K562 (cell line): ENCODE data around the gene GNAT1. TPM values are rescaled to one million over a fixed set of nuclear protein-coding genes. Genes with fewer than 3 reads are reported as not detected.
A peak's percentile ranks its signal among the peaks of the same experiment; 100 is the strongest.

Experiments used
- ATAC-seq: fragments of 200-7000 bp; cut with Tn5 transposase; 3 replicates; pipeline ENCODE4 v1.9.1; 2020; ENCODE audit warnings: moderate library complexity
- BruUV-seq: library from RNA; stranded (reverse); fragments of 400-500 nt; replicated peaks from 2 replicates; lab custom pipeline; 2021; lab: Mats Ljungman, UMichigan
- CTCF ChIA-PET: fragments of 300-600 bp; formaldehyde crosslinking; extraction: SDS; loops from one replicate; lab custom pipeline; 2021; ENCODE audit warnings: low intra/inter-chr PET ratio; lab: Yijun Ruan, JAX
- POLR2A ChIA-PET: fragments of 300-600, 350-650 bp; sonication (Branson Sonifier 250); formaldehyde crosslinking; extraction: SDS; loops from one replicate; lab custom pipeline; 2021; ENCODE audit warnings: antibody characterized with exemption, inconsistent platforms; lab: Yijun Ruan, JAX
- DNase-seq, 4 experiments: peaks; one replicate each; pipeline versions ENCODE4 v3.0.0 to v3.0.0-alpha.2; 2011 to 2018; ENCODE audit warnings: low spot score in 3 of 4, mixed read lengths in 3 of 4; ENCODE audit errors: extremely low read depth in 1 of 4
- FAIRE-seq: peaks from 2 replicates; lab custom pipeline; 2011; peaks lifted over from hg19 to GRCh38; lab: Jason Lieb, UNC
- H2AFZ ChIP-seq: 2 replicates; pipeline ENCODE4 v1.6.0; 2011; ENCODE audit warnings: low read depth, low read length, control low read depth, inconsistent platforms
- H3K27ac ChIP-seq: fragments of 200-600 bp; 3 replicates; pipeline ENCODE4 v1.8.0; 2011; ENCODE audit warnings: low read depth, mild to moderate bottlenecking, control low read depth, inconsistent platforms, low read length, moderate library complexity, mixed read lengths; ENCODE audit errors: extremely low read depth
- H3K27me3 ChIP-seq, 2 experiments: fragments of 300-600 bp in 1 of 2; 2 replicates in 1 of 2; 3 replicates in 1 of 2; pipeline versions ENCODE4 v1.6.0 to v1.8.0; 2011; ENCODE audit warnings: inconsistent platforms in 2 of 2, low read length in 2 of 2, mild to moderate bottlenecking in 1 of 2, mixed read lengths in 1 of 2, moderate library complexity in 1 of 2; ENCODE audit not compliant: control insufficient read depth in 2 of 2, insufficient read depth in 2 of 2
- H3K36me3 ChIP-seq: fragments of 300-600 bp; 3 replicates; pipeline ENCODE4 v1.8.0; 2011; ENCODE audit warnings: mild to moderate bottlenecking, low read length, inconsistent platforms; ENCODE audit not compliant: control insufficient read depth, insufficient read depth
- H3K4me1 ChIP-seq, 2 experiments: fragments of 200-600 bp in 1 of 2; replicated peaks in 1 of 2; 2 replicates in 1 of 2; 3 replicates in 1 of 2; pipeline versions ENCODE4 v1.5.1 to v1.8.0; 2011; ENCODE audit warnings: inconsistent platforms in 2 of 2, low read length in 2 of 2, mild to moderate bottlenecking in 1 of 2, mixed read lengths in 1 of 2, moderate library complexity in 1 of 2; ENCODE audit not compliant: control insufficient read depth in 2 of 2, insufficient read depth in 2 of 2
- H3K4me2 ChIP-seq: 2 replicates; pipeline ENCODE4 v1.6.1; 2011; ENCODE audit warnings: low read length, control low read depth, inconsistent platforms, mixed read lengths; ENCODE audit not compliant: insufficient read depth
- H3K4me3 ChIP-seq: fragments of 200-600 bp; sonication (generic), shearing (Covaris generic); 2 replicates; pipeline ENCODE4 v1.5.1; 2016; ENCODE audit warnings: control low read depth, inconsistent platforms
- H3K79me2 ChIP-seq: fragments of 200-600 bp; 3 replicates; pipeline ENCODE4 v1.8.0; 2011; ENCODE audit warnings: low read length, inconsistent platforms; ENCODE audit not compliant: control insufficient read depth, insufficient read depth
- H3K9ac ChIP-seq, 2 experiments: 2 replicates each; pipeline versions ENCODE4 v1.6.0 to v1.6.1; 2011; ENCODE audit warnings: low read depth in 2 of 2, low read length in 2 of 2, control low read depth in 1 of 2, inconsistent platforms in 1 of 2, mild to moderate bottlenecking in 1 of 2, mixed read lengths in 1 of 2; ENCODE audit not compliant: insufficient read depth in 1 of 2
- H3K9me1 ChIP-seq: one replicate; pipeline ENCODE4 v1.6.0; 2011; ENCODE audit warnings: inconsistent platforms, mild to moderate bottlenecking, low read length, moderate library complexity; ENCODE audit not compliant: control insufficient read depth, insufficient read depth
- H3K9me3 ChIP-seq: replicated peaks from 2 replicates; pipeline ENCODE4 v1.5.1; 2011; ENCODE audit warnings: low read depth, low read length, inconsistent platforms; ENCODE audit not compliant: control insufficient read depth, insufficient read depth
- H4K20me1 ChIP-seq: replicated peaks from 2 replicates; pipeline ENCODE4 v1.6.1; 2011; ENCODE audit warnings: low read length, inconsistent platforms, mixed read lengths; ENCODE audit not compliant: control insufficient read depth, insufficient read depth
- KDM1A ChIP-seq, 2 experiments: fragments of 450-650 bp; IDR thresholded peaks; 2 replicates each; pipeline ENCODE4 v1.6.1; 2016; ENCODE audit warnings: mild to moderate bottlenecking in 2 of 2
- RBM25 ChIP-seq: fragments of 200-400 bp; formaldehyde crosslinking; IDR thresholded peaks from 2 replicates; pipeline ENCODE4 v1.6.1; 2018; ENCODE audit warnings: low read length, low read depth, moderate library complexity; ENCODE audit not compliant: severe bottlenecking
- TCF3 ChIP-seq: sonication (generic); formaldehyde crosslinking; IDR thresholded peaks from 2 replicates; pipeline ENCODE4 v1.4.0; 2020; ENCODE audit warnings: mild to moderate bottlenecking, missing genetic modification reagents
- XRCC5 ChIP-seq: fragments of 200-400 bp; formaldehyde crosslinking; IDR thresholded peaks from 2 replicates; pipeline ENCODE4 v1.6.1; 2017; ENCODE audit warnings: low read depth, mild to moderate bottlenecking, low read length
- WGBS: fragments of 100-300 bp; shearing (Covaris generic); methylation state at CpG from one replicate; pipeline ENCODE4 v1.1.6; 2016; ENCODE audit warnings: low coverage, mixed read lengths; ENCODE audit not compliant: insufficient coverage; ENCODE audit errors: missing lambda C conversion rate; 5-methylcytosine and 5-hydroxymethylcytosine counted together
- in situ Hi-C: fragments of 300-500 bp; cut with MboI; formaldehyde crosslinking; loops from 4 replicates; pipeline ENCODE4 v1.15.0; 2018; ENCODE audit warnings: inconsistent platforms, mixed read lengths
- intact Hi-C: fragments of 100-400 bp; cut with micrococcal nuclease; formaldehyde crosslinking; loops from 2 replicates; pipeline ENCODE4 v1.14.2; 2022
- polyA plus RNA-seq, 8 experiments: library from polyadenylated mRNA; depleted of rRNA in 4 of 8; stranded (reverse) in 5 of 8; unstranded in 3 of 8; fragments of >200 nt; fragmentation: Nextera tagmentation in 2 of 8; fragmentation: Illumina TruSeq in 1 of 8; extraction: Ambion mirVana in 2 of 8; extraction: Trizol in 1 of 8; gene quantifications; 2 replicates each; pipeline versions ENCODE4 v1.2.1 to v1.2.3, GENCODE V29; 2011 to 2014; ENCODE audit warnings: inconsistent platforms in 1 of 8, missing spikeins in 1 of 8
- total RNA-seq, 7 experiments: library from RNA; depleted of rRNA in 6 of 7; stranded (reverse); fragments of >200 nt in 6 of 7; fragmentation: Illumina TruSeq in 2 of 7; extraction: Trizol in 2 of 7; gene quantifications; 2 replicates each; pipeline versions ENCODE4 v1.2.1 to v1.2.3, GENCODE V29; 2011 to 2021; ENCODE audit warnings: low replicate concordance in 1 of 7
- TF ChIP-seq, protein P1 (sequence below): fragments of 250-450 bp; sonication (Bioruptor Pico); IDR thresholded peaks from 2 replicates; pipeline ENCODE4 v1.5.0; 2020; ENCODE audit warnings: mild to moderate bottlenecking, borderline replicate concordance

The GNAT1 gene
- total and polyA plus RNA-seq, 9 of the 15 experiments (the other 6 are each of a cell fraction or from before 2014, with no cell fraction given) = not detected

DNA sequence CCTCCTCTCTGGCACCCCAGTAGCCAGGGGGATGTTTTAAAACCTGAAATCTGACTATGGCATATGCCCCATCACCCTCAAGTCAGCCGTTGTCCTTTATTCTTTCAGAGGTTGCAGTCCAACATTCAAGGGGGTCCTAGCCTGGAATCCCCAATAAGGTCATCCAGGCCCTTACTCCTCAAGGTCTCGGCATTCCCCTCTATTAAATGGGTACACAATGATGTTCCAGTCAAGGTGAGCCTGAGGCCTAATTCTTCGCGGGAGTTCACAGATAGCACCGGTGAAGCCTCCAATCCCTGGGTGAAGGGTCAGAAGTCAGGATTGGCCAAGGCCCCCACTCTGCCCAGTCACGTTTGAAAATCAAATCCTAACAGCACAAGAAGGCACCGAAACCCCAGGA lies 44.4 kb upstream of the GNAT1 start:
- TF ChIP-seq TCF3 (no peak), XRCC5 (no peak), RBM25 (peak; percentile 66), KDM1A (IDR thresholded peaks at IDR 0.05) (0 out of 4 replicates have a peak, but pooled peaks of 1 of the 2 experiments have one; percentile 15)
- TF ChIP-seq, protein P1, sequence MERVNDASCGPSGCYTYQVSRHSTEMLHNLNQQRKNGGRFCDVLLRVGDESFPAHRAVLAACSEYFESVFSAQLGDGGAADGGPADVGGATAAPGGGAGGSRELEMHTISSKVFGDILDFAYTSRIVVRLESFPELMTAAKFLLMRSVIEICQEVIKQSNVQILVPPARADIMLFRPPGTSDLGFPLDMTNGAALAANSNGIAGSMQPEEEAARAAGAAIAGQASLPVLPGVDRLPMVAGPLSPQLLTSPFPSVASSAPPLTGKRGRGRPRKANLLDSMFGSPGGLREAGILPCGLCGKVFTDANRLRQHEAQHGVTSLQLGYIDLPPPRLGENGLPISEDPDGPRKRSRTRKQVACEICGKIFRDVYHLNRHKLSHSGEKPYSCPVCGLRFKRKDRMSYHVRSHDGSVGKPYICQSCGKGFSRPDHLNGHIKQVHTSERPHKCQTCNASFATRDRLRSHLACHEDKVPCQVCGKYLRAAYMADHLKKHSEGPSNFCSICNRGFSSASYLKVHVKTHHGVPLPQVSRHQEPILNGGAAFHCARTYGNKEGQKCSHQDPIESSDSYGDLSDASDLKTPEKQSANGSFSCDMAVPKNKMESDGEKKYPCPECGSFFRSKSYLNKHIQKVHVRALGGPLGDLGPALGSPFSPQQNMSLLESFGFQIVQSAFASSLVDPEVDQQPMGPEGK (CRISPR knock-in tag) = no peak
- Histone ChIP-seq H3K27ac (no peak overlapping the region), H3K9me1 (no peaks in the 10 kb centered on the region), H3K9ac (no peak overlapping the region), H3K4me1 (peaks cover 0 to 5% of the 10 kb centered on the region in 2 experiments; a peak in 2 of 5 replicates), H4K20me1 (no peaks in the 10 kb centered on the region), H2AFZ (no peak overlapping the region), H3K79me2 (no peaks in the 10 kb centered on the region), H3K9me3 (no peaks in the 10 kb centered on the region), H3K27me3 (no peaks in the 10 kb centered on the region), H3K4me3 (no peak overlapping the region), H3K4me2 (no peak overlapping the region), H3K36me3 (no peaks in the 10 kb centered on the region)
- DNase-seq (no peak), ATAC-seq (no peak), FAIRE-seq (no peak)
- intact Hi-C loops (no loop called here), in situ Hi-C loops (no loop called here)
- BruUV-seq = no TSS peak
- WGBS = 10% methylated on average over 4 of the region's 7 CpGs
- CTCF ChIA-PET = no interaction called here
- POLR2A ChIA-PET = no interaction called here
